ENCODE data around the gene ACOT9. TPM values are rescaled to one million over a fixed set of nuclear protein-coding genes. Genes with fewer than 3 reads are reported as not detected.
A peak's percentile ranks its signal among the peaks of the same experiment; 100 is the strongest.

Gene ACOT9
- total RNA-seq, 6 donors from 2014 or later, result 40.3 to 54.5 (median 45.1) TPM

GRCh38 chrX:23759821-23760220 lies 16.7 kb upstream of the ACOT9 start:
- DNase-seq (no peak), ATAC-seq (ENCODE audit: low FRiP score in 2 of 2) (no peak)
- H3K36me3 ChIP-seq, result no peaks in the 10 kb centered on the region
- TF ChIP-seq CTCF (IDR thresholded peaks at IDR 0.05), result no peak
- no peak for TF ChIP-seq EP300 (IDR thresholded peaks at IDR 0.05)
- no peak for TF ChIP-seq POLR2A (IDR thresholded peaks at IDR 0.05)
- TF ChIP-seq POLR2AphosphoS5 (IDR thresholded peaks at IDR 0.05), result no peak
- no peak overlapping the region for H3K4me3 ChIP-seq
- H3K27me3 ChIP-seq, result no peaks in the 10 kb centered on the region
- 71 to 77% methylated on average over 2 of the region's 2 CpGs for WGBS, 2 donors
- no peaks in the 10 kb centered on the region for H3K4me1 ChIP-seq
- no peaks in the 10 kb centered on the region for H3K9me3 ChIP-seq
- no peak overlapping the region for H3K27ac ChIP-seq

- WGBS, 2 donors, result 0 to 2% methylated on average over 4 of the region's 4 CpGs
- H3K4me1 ChIP-seq, result no peaks in the 10 kb centered on the region
- DNase-seq (peak in 1 of 2 donors; percentile 69), ATAC-seq (ENCODE audit: low FRiP score in 2 of 2) (peak in 1 of 2 donors; percentile 57)
- no peaks in the 10 kb centered on the region for H3K9me3 ChIP-seq
- TF ChIP-seq POLR2AphosphoS5 (IDR thresholded peaks at IDR 0.05), result no peak
- TF ChIP-seq CTCF (IDR thresholded peaks at IDR 0.05), result peak in 5 of 6 experiments; percentile 28 to 48 (median 38)
- no peaks in the 10 kb centered on the region for H3K36me3 ChIP-seq
- no peak overlapping the region for H3K4me3 ChIP-seq
- H3K27ac ChIP-seq, result no peak overlapping the region
- no peaks in the 10 kb centered on the region for H3K27me3 ChIP-seq
These were observed 13.1 kb upstream of the ACOT9 start for GRCh38 chrX:23756165-23756564.

GRCh38 chrX:23754664-23755063 lies 11.6 kb upstream of the ACOT9 start:
- Histone ChIP-seq H3K27ac (no peak overlapping the region), H3K27me3 (no peaks in the 10 kb centered on the region), H3K4me1 (no peaks in the 10 kb centered on the region), H3K36me3 (no peaks in the 10 kb centered on the region), H3K9me3 (no peaks in the 10 kb centered on the region), H3K4me3 (no peak overlapping the region)
- TF ChIP-seq POLR2AphosphoS5 (IDR thresholded peaks at IDR 0.05), result no peak
- no peak for TF ChIP-seq POLR2A (IDR thresholded peaks at IDR 0.05)
- TF ChIP-seq EP300 (IDR thresholded peaks at IDR 0.05), result no peak
- TF ChIP-seq CTCF (IDR thresholded peaks at IDR 0.05), result no peak
- ATAC-seq (ENCODE audit: low FRiP score in 2 of 2), result no peak
- DNase-seq, result no peak
- WGBS, 2 donors, result 85 to 94% methylated on average over 1 of the region's 1 CpG

GRCh38 chrX:23752740-23753415 lies 9.8 kb upstream of the ACOT9 start:
- H3K36me3 ChIP-seq, result no peaks in the 10 kb centered on the region
- ATAC-seq (ENCODE audit: low FRiP score in 2 of 2) (peak in 1 of 2 donors; percentile 73), DNase-seq (no peak)
- TF ChIP-seq EP300 (IDR thresholded peaks at IDR 0.05), result no peak
- TF ChIP-seq POLR2AphosphoS5 (IDR thresholded peaks at IDR 0.05), result no peak
- TF ChIP-seq POLR2A (IDR thresholded peaks at IDR 0.05), result no peak
- no peak for TF ChIP-seq CTCF (IDR thresholded peaks at IDR 0.05)
- no peaks in the 10 kb centered on the region for H3K27me3 ChIP-seq
- H3K4me3 ChIP-seq, result no peak overlapping the region
- no peak overlapping the region for H3K27ac ChIP-seq
- 78% methylated on average over 2 of the region's 2 CpGs for WGBS, 2 donors
- H3K4me1 ChIP-seq, result no peaks in the 10 kb centered on the region
- no peaks in the 10 kb centered on the region for H3K9me3 ChIP-seq

- TF ChIP-seq EP300 (IDR thresholded peaks at IDR 0.05) (no peak), POLR2AphosphoS5 (IDR thresholded peaks at IDR 0.05) (no peak), CTCF (IDR thresholded peaks at IDR 0.05) (no peak), POLR2A (IDR thresholded peaks at IDR 0.05) (no peak)
- DNase-seq (no peak), ATAC-seq (ENCODE audit: low FRiP score in 2 of 2) (no peak)
- 68 to 70% methylated on average over 2 of the region's 2 CpGs for WGBS, 2 donors
- no peak overlapping the region for H3K4me3 ChIP-seq
- no peaks in the 10 kb centered on the region for H3K9me3 ChIP-seq
- no peak overlapping the region for H3K27ac ChIP-seq
- H3K4me1 ChIP-seq, result no peaks in the 10 kb centered on the region
- no peaks in the 10 kb centered on the region for H3K27me3 ChIP-seq
- H3K36me3 ChIP-seq, result no peaks in the 10 kb centered on the region
These were observed 6.5 kb upstream of the ACOT9 start for GRCh38 chrX:23749576-23749975.
